ENCODE measurements around the gene NAP1L5.

NAP1L5 gene

GRCh38 chr4:88697588-88698329, at the start of gene NAP1L5:
Gene NAP1L5, minus strand, starts transcription at chr4:88697829. Its CDS starts 75 bp downstream, at chr4:88697754.
- H3K4me3 ChIP-seq (ENCODE audit: low read depth, low read length), result peak within 1 kb of the TSS; percentile 70
- TF ChIP-seq CTCF (IDR thresholded peaks at IDR 0.05; ENCODE audit: low read depth, low read length), result no peak
- DNase-seq (ENCODE audit: low read depth, low spot score), result peak; percentile 83
- in situ Hi-C loops (cut with HindIII; ENCODE audit: low sequenced_read_pairs), result no loop called here

- no peak for DNase-seq (ENCODE audit: low read depth, low spot score)
- in situ Hi-C loops (cut with HindIII; ENCODE audit: low sequenced_read_pairs), result no loop called here
- H3K4me3 ChIP-seq (ENCODE audit: low read depth, low read length), result no peak overlapping the region
- no peak for TF ChIP-seq CTCF (IDR thresholded peaks at IDR 0.05; ENCODE audit: low read depth, low read length)
Measured at GRCh38 chr4:88747351-88747750, 49.7 kb upstream of the NAP1L5 start.

- no peak for DNase-seq (ENCODE audit: low read depth, low spot score)
- no peak for TF ChIP-seq CTCF (IDR thresholded peaks at IDR 0.05; ENCODE audit: low read depth, low read length)
- no peak overlapping the region for H3K4me3 ChIP-seq (ENCODE audit: low read depth, low read length)
- in situ Hi-C loops (cut with HindIII; ENCODE audit: low sequenced_read_pairs), result no loop called here
Measured at GRCh38 chr4:88746206-88746605, 48.6 kb upstream of the NAP1L5 start.

- no peak for DNase-seq (ENCODE audit: low read depth, low spot score)
- H3K4me3 ChIP-seq (ENCODE audit: low read depth, low read length), result no peak overlapping the region
- no peak for TF ChIP-seq CTCF (IDR thresholded peaks at IDR 0.05; ENCODE audit: low read depth, low read length)
- in situ Hi-C loops (cut with HindIII; ENCODE audit: low sequenced_read_pairs), result no loop called here
Measured at GRCh38 chr4:88745581-88746163, 48.0 kb upstream of the NAP1L5 start.

- no peak overlapping the region for H3K4me3 ChIP-seq (ENCODE audit: low read depth, low read length)
- in situ Hi-C loops (cut with HindIII; ENCODE audit: low sequenced_read_pairs), result no loop called here
- no peak for TF ChIP-seq CTCF (IDR thresholded peaks at IDR 0.05; ENCODE audit: low read depth, low read length)
- no peak for DNase-seq (ENCODE audit: low read depth, low spot score)
Measured at GRCh38 chr4:88745175-88745574, 47.5 kb upstream of the NAP1L5 start.

- H3K4me3 ChIP-seq (ENCODE audit: low read depth, low read length), result no peak overlapping the region
- no peak for TF ChIP-seq CTCF (IDR thresholded peaks at IDR 0.05; ENCODE audit: low read depth, low read length)
- in situ Hi-C loops (cut with HindIII; ENCODE audit: low sequenced_read_pairs), result no loop called here
Measured at GRCh38 chr4:88744609-88745008, 47.0 kb upstream of the NAP1L5 start.

More at GRCh38 chr4:88744609-88745008, 47.0 kb upstream of the NAP1L5 start:
- DNase-seq (ENCODE audit: low read depth, low spot score), result no peak
